GM12873 (cell line): ENCODE measurements around the gene PTPRT.

Source experiments
- CTCF ChIP-seq: IDR thresholded peaks from 2 replicates; pipeline ENCODE4 v1.5.1; 2012; ENCODE audit warnings: low read depth, mild to moderate bottlenecking, moderate library complexity, low read length, control low read depth; ENCODE audit not compliant: insufficient read depth; ENCODE audit errors: missing control alignments

PTPRT gene

GRCh38 chr20:42779216-42779615 lies 410.5 kb downstream of the PTPRT start:
- no peak for TF ChIP-seq CTCF

GRCh38 chr20:42775866-42776265 lies 413.8 kb downstream of the PTPRT start:
- TF ChIP-seq CTCF, result no peak

GRCh38 chr20:42775037-42775436 lies 414.7 kb downstream of the PTPRT start:
- no peak for TF ChIP-seq CTCF

- no peak for TF ChIP-seq CTCF
Observed at GRCh38 chr20:42763015-42763414, 426.7 kb downstream of the PTPRT start.

GRCh38 chr20:42756991-42757390 lies 432.7 kb downstream of the PTPRT start:
- TF ChIP-seq CTCF, result no peak

GRCh38 chr20:42754706-42755105 lies 435.0 kb downstream of the PTPRT start:
- TF ChIP-seq CTCF, result no peak

- no peak for TF ChIP-seq CTCF
Observed at GRCh38 chr20:42752620-42753019, 437.1 kb downstream of the PTPRT start.
